Measurements from ENCODE around the gene MACROD2. TPM values are rescaled to one million over a fixed set of nuclear protein-coding genes. Genes with fewer than 3 reads are reported as not detected.

MACROD2 gene
- total RNA-seq, 1 experiment from 2014 or later: 1.6 TPM

- Mint-ChIP-seq H3K9me3 (peaks cover 0 to 6% of the 10 kb centered on the region in 2 experiments; a peak in 2 of 5 replicates), H3K27ac (no peak overlapping the region), H3K27me3 (ENCODE audit: low read depth) (no peaks in the 10 kb centered on the region), H3K4me1 (no peaks in the 10 kb centered on the region), H3K36me3 (ENCODE audit: insufficient read depth in 1 of 3, low read depth in 3 of 3) (no peaks in the 10 kb centered on the region), H3K4me3 (no peak overlapping the region)
- no peak overlapping the region for H3K18ac ChIP-seq (ENCODE audit: insufficient read length, low read depth, low read length)
- no peak overlapping the region for H2BK20ac ChIP-seq (ENCODE audit: low read depth, low read length, poor library complexity, severe bottlenecking)
- no peaks in the 10 kb centered on the region for H3K27me3 ChIP-seq (ENCODE audit: insufficient read depth, low read length)
- no peak overlapping the region for H2BK12ac ChIP-seq (ENCODE audit: insufficient read length, low read depth, low read length)
- TF ChIP-seq, protein P1, sequence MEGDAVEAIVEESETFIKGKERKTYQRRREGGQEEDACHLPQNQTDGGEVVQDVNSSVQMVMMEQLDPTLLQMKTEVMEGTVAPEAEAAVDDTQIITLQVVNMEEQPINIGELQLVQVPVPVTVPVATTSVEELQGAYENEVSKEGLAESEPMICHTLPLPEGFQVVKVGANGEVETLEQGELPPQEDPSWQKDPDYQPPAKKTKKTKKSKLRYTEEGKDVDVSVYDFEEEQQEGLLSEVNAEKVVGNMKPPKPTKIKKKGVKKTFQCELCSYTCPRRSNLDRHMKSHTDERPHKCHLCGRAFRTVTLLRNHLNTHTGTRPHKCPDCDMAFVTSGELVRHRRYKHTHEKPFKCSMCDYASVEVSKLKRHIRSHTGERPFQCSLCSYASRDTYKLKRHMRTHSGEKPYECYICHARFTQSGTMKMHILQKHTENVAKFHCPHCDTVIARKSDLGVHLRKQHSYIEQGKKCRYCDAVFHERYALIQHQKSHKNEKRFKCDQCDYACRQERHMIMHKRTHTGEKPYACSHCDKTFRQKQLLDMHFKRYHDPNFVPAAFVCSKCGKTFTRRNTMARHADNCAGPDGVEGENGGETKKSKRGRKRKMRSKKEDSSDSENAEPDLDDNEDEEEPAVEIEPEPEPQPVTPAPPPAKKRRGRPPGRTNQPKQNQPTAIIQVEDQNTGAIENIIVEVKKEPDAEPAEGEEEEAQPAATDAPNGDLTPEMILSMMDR (conservative IDR thresholded peaks at IDR 0.05): no peak
- H4K5ac ChIP-seq (ENCODE audit: insufficient read length, low read depth, low read length): no peak overlapping the region
- H3K4me1 ChIP-seq (ENCODE audit: insufficient read depth, low read length): no peaks in the 10 kb centered on the region
- no peak overlapping the region for H3K4me2 ChIP-seq (ENCODE audit: insufficient read depth, insufficient read length, low read length)
- no peak overlapping the region for H4K8ac ChIP-seq (replicated peaks; ENCODE audit: insufficient read length, low read depth, low read length)
- H2BK5ac ChIP-seq (ENCODE audit: insufficient read length, low read length): no peak overlapping the region
- H3K4ac ChIP-seq (ENCODE audit: low read depth, low read length): no peak overlapping the region
- H3K9ac ChIP-seq (ENCODE audit: extremely low read depth, insufficient read length, low read length): no peak overlapping the region
- no peaks in the 10 kb centered on the region for H3K79me2 ChIP-seq (ENCODE audit: insufficient read depth, low read length)
- no peaks in the 10 kb centered on the region for H3K23me2 ChIP-seq (ENCODE audit: insufficient read length, low read depth, low read length, poor library complexity, severe bottlenecking)
- DNase-seq: no peak
- no peak overlapping the region for H2AFZ ChIP-seq (ENCODE audit: low read length)
- no peak overlapping the region for H2AK5ac ChIP-seq (ENCODE audit: insufficient read length, low read length)
- no peak overlapping the region for H3K14ac ChIP-seq (ENCODE audit: insufficient read depth, low read length)
- no peak overlapping the region for H3K23ac ChIP-seq (ENCODE audit: insufficient read length, low read depth, low read length)
- H3T11ph ChIP-seq (ENCODE audit: low read length): no peak overlapping the region
- no peak overlapping the region for H2BK120ac ChIP-seq (ENCODE audit: low read depth, low read length, poor library complexity, severe bottlenecking)
- no peaks in the 10 kb centered on the region for H3K9me3 ChIP-seq (ENCODE audit: control insufficient read depth, low read depth, low read length)
- H4K20me1 ChIP-seq (ENCODE audit: control insufficient read depth, insufficient read depth, insufficient read length): no peaks in the 10 kb centered on the region
- H3K79me1 ChIP-seq (ENCODE audit: insufficient read depth, low read depth, low read length, poor library complexity, severe bottlenecking): no peaks in the 10 kb centered on the region
- H4K91ac ChIP-seq (ENCODE audit: insufficient read length, low read depth, low read length): no peak overlapping the region
- H3K27ac ChIP-seq (ENCODE audit: insufficient read length, low read depth, low read length): no peak overlapping the region
- no peak overlapping the region for H2BK15ac ChIP-seq (ENCODE audit: low read depth, low read length)
- no peak overlapping the region for H3K56ac ChIP-seq (ENCODE audit: insufficient read length, low read depth, low read length)
These were observed 1168.3 kb downstream of the MACROD2 start for GRCh38 chr20:15163632-15164031.

Data from H9 (cell line).